ENCODE measurements around the gene UGCG. TPM values are rescaled to one million over a fixed set of nuclear protein-coding genes. Genes with fewer than 3 reads are reported as not detected.

UGCG gene
- total and polyA plus RNA-seq, 2 donors (not counting 1 experiment from before 2014, with no cell fraction given): 143 to 260 TPM

DNA sequence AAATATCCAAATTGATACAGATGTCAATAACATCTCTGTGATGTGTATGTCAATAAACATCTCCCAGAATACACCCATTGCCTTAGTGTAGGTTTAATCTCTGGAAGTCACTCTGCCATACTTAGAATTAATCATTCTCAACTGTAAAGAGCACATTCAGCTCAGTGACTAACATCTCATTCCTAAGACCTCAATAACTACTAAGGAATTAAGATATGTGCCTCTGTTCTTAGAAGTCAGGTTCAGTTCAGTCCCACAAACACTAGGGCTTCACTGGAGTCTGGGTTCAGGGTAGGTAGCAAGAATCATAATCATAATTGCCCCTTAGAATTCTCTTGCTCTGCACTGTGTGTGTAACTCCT is 31.7 kb downstream of the UGCG start:
- H3K4me2 ChIP-seq (ENCODE audit: extremely low read depth, insufficient read depth, low read length): no peak overlapping the region
- no peak overlapping the region for H3K9ac ChIP-seq (ENCODE audit: insufficient read depth, low read length)
- peaks cover 64% of the 10 kb centered on the region for H3K79me2 ChIP-seq (ENCODE audit: control insufficient read depth, insufficient read depth, low read length)
- no peaks in the 10 kb centered on the region for H4K20me1 ChIP-seq (ENCODE audit: control insufficient read depth, extremely low read depth, insufficient read depth, low read length)
- no peak overlapping the region for H2AFZ ChIP-seq (ENCODE audit: low read length)
- H3K27me3 ChIP-seq (ENCODE audit: control insufficient read depth, insufficient read depth, low read length): no peaks in the 10 kb centered on the region
- no peak overlapping the region for H3K27ac ChIP-seq (ENCODE audit: insufficient read depth, low read length)
- H3K36me3 ChIP-seq (ENCODE audit: control insufficient read depth, insufficient read depth, low read length): peaks cover 7% of the 10 kb centered on the region
- no peak overlapping the region for H3K4me3 ChIP-seq (replicated peaks in 1 of 4; ENCODE audit: control extremely low read depth in 1 of 4, insufficient read depth in 1 of 4, low read depth in 3 of 4, low read length in 4 of 4)
- H3K4me1 ChIP-seq (ENCODE audit: control insufficient read depth, extremely low read depth, insufficient read depth, low read length): peaks cover 19% of the 10 kb centered on the region
- peak in 1 of 2 donors; percentile 80 for DNase-seq (ENCODE audit: low read depth in 2 of 2)
- no peaks in the 10 kb centered on the region for H3K9me3 ChIP-seq (ENCODE audit: control insufficient read depth, insufficient read depth, low read depth, low read length)
- no peak for TF ChIP-seq EZH2 (IDR thresholded peaks at IDR 0.05; ENCODE audit: low read length, missing control alignments)
- TF ChIP-seq, protein P1, sequence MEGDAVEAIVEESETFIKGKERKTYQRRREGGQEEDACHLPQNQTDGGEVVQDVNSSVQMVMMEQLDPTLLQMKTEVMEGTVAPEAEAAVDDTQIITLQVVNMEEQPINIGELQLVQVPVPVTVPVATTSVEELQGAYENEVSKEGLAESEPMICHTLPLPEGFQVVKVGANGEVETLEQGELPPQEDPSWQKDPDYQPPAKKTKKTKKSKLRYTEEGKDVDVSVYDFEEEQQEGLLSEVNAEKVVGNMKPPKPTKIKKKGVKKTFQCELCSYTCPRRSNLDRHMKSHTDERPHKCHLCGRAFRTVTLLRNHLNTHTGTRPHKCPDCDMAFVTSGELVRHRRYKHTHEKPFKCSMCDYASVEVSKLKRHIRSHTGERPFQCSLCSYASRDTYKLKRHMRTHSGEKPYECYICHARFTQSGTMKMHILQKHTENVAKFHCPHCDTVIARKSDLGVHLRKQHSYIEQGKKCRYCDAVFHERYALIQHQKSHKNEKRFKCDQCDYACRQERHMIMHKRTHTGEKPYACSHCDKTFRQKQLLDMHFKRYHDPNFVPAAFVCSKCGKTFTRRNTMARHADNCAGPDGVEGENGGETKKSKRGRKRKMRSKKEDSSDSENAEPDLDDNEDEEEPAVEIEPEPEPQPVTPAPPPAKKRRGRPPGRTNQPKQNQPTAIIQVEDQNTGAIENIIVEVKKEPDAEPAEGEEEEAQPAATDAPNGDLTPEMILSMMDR (conservative IDR thresholded peaks at IDR 0.05 in 1 of 2, IDR thresholded peaks at IDR 0.05 in 1 of 2; ENCODE audit: low read depth in 1 of 2, low read length in 2 of 2): no peak

DNA sequence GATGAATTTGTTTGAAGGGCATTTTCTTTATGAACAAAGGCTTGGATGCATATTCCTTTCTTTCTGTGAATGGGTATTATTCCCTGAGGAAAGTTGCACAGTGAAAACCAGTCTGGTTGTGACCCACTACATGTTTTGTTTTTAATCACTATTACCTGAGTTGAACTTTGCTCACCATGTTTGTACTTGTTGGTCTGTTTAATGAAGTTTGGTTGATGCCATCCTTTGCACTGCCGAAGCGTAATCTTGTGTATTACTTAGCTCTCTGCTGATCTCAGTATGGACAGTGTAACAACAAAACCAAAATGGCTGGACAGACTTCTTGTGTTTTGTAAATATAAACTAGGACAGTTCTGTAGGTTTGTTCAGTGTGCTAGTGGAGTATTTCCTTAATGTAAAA is 38.1 kb downstream of the UGCG start:
- no peak overlapping the region for H2AFZ ChIP-seq (ENCODE audit: low read length)
- no peaks in the 10 kb centered on the region for H3K27me3 ChIP-seq (ENCODE audit: control insufficient read depth, insufficient read depth, low read length)
- H3K9me3 ChIP-seq (ENCODE audit: control insufficient read depth, insufficient read depth, low read depth, low read length): no peaks in the 10 kb centered on the region
- no peak overlapping the region for H3K9ac ChIP-seq (ENCODE audit: insufficient read depth, low read length)
- H3K4me3 ChIP-seq (replicated peaks in 1 of 4; ENCODE audit: control extremely low read depth in 1 of 4, insufficient read depth in 1 of 4, low read depth in 3 of 4, low read length in 4 of 4): no peak overlapping the region
- peaks cover 8% of the 10 kb centered on the region for H3K36me3 ChIP-seq (ENCODE audit: control insufficient read depth, insufficient read depth, low read length)
- TF ChIP-seq, protein P1 (conservative IDR thresholded peaks at IDR 0.05 in 1 of 2, IDR thresholded peaks at IDR 0.05 in 1 of 2; ENCODE audit: low read depth in 1 of 2, low read length in 2 of 2): no peak
- TF ChIP-seq EZH2 (IDR thresholded peaks at IDR 0.05; ENCODE audit: low read length, missing control alignments): no peak
- no peak overlapping the region for H3K27ac ChIP-seq (ENCODE audit: insufficient read depth, low read length)
- H4K20me1 ChIP-seq (ENCODE audit: control insufficient read depth, extremely low read depth, insufficient read depth, low read length): no peaks in the 10 kb centered on the region
- no peak overlapping the region for H3K4me2 ChIP-seq (ENCODE audit: extremely low read depth, insufficient read depth, low read length)
- peaks cover 25% of the 10 kb centered on the region for H3K4me1 ChIP-seq (ENCODE audit: control insufficient read depth, extremely low read depth, insufficient read depth, low read length)
- DNase-seq (ENCODE audit: low read depth in 2 of 2): no peak
- H3K79me2 ChIP-seq (ENCODE audit: control insufficient read depth, insufficient read depth, low read length): peaks cover 23% of the 10 kb centered on the region

DNA sequence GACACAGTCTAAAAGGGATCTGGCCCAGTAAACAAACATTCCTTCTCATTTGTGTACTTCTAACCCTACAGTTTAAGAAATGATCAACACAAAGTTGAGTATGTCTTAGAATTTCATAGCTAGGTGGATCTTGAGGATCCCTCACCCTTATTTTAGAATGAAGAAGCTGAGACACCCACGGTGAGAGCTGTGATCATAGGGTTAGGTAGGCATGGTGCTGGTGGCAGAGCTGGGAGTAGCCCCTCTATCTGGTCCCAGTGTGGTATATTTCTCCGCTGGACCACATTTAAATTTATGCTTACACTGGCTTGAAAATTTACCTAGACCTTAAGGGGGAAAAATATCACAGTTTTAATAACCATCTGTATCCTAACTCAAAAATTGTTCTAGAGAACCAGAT is 39.8 kb downstream of the UGCG start:
- Histone ChIP-seq H3K4me2 (ENCODE audit: extremely low read depth, insufficient read depth, low read length) (no peak overlapping the region), H3K4me3 (replicated peaks in 1 of 4; ENCODE audit: control extremely low read depth in 1 of 4, insufficient read depth in 1 of 4, low read depth in 3 of 4, low read length in 4 of 4) (no peak overlapping the region), H3K9me3 (ENCODE audit: control insufficient read depth, insufficient read depth, low read depth, low read length) (no peaks in the 10 kb centered on the region), H3K4me1 (ENCODE audit: control insufficient read depth, extremely low read depth, insufficient read depth, low read length) (peaks cover 25% of the 10 kb centered on the region), H3K9ac (ENCODE audit: insufficient read depth, low read length) (no peak overlapping the region), H3K27me3 (ENCODE audit: control insufficient read depth, insufficient read depth, low read length) (no peaks in the 10 kb centered on the region), H2AFZ (ENCODE audit: low read length) (no peak overlapping the region), H3K79me2 (ENCODE audit: control insufficient read depth, insufficient read depth, low read length) (peaks cover 16% of the 10 kb centered on the region), H4K20me1 (ENCODE audit: control insufficient read depth, extremely low read depth, insufficient read depth, low read length) (no peaks in the 10 kb centered on the region), H3K27ac (ENCODE audit: insufficient read depth, low read length) (peak overlapping the region; percentile 26), H3K36me3 (ENCODE audit: control insufficient read depth, insufficient read depth, low read length) (peaks cover 8% of the 10 kb centered on the region)
- DNase-seq (ENCODE audit: low read depth in 2 of 2): no peak
- no peak for TF ChIP-seq EZH2 (IDR thresholded peaks at IDR 0.05; ENCODE audit: low read length, missing control alignments)
- TF ChIP-seq, protein P1 (conservative IDR thresholded peaks at IDR 0.05 in 1 of 2, IDR thresholded peaks at IDR 0.05 in 1 of 2; ENCODE audit: low read depth in 1 of 2, low read length in 2 of 2): no peak

All from fibroblast of lung (primary cell).